NOMO-1 treated with DMSO at 0.1 percent for 48 hours (cell line): ENCODE results near the gene FUS.
A peak's percentile ranks its signal among the peaks of the same experiment; 100 is the strongest.
"Not testable (repeated sequence)": the region's sequence is repeated elsewhere in the genome, so short reads cannot be mapped to it uniquely, and the experiment has no call there.

ENCODE experiments used
- DNase-seq: peaks from one replicate; lab custom pipeline; 2025; ENCODE audit not compliant: unreplicated experiment; lab: John Stamatoyannopoulos, UW

Gene FUS

GRCh38 chr16:31184888-31185287 is 4.9 kb downstream of the FUS start:
- no peak for DNase-seq

DNA sequence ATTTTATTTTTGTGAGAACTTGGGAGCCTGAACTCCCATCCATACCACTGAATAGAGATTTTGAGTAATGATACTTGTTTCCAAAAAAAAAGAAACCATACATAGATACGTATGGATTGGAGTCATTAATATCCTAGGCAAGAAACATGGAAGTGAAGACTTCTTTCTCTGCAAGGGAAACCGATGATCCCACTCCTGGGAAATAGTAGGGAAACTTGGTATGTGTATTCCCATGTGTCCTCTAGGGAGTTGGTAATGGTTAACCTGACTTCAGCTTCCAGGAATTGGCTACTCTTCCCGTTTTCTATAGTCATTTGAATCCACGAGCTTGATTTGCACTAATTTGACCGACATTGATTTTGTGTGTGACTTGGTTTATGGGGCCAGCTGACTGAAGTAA is 5.4 kb downstream of the FUS start:
- no peak for DNase-seq

- peak; percentile 52 for DNase-seq
These were observed 6.2 kb downstream of the FUS start for GRCh38 chr16:31186176-31186575.

DNA sequence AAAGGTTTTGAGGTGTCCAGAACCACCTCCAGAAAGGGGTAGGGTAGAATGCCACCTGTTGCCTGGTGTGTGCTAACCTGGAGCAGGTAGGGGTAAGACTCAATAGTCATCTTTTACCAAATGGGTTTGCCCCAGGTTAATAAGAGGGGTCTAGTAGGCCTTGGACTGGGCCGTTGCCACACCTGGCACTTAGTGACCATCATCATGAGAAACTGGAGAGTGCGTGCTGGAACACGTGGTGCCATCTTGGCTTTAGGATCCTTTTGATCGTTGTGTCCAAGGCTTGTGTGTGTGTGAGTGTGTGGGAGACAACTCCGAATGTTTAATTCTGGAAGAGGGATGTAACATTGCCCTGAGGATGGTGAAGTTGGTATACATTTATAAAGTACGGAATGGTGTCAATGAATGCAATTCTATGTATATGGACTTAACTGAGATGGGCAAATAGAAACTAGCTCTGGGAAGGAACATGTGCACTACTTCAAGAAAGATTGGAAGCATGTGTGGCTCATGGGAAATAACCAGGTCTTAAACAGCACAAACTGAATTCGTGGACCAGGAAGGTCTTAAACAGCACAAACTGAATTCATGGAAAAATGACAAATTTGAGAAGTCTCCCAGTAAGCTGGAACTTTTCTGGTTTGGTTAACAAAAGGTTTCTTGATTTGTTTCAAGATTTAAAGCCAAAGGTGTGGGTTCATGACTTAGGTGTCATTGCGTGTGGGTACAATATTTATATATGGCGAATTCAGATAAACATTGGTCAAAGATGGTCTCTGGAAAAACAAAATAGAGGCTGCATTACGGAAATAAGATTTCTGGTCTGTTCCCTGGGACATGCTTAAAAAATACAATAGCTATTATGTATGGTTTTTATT is 7.2 kb downstream of the FUS start:
- DNase-seq = no peak

DNA sequence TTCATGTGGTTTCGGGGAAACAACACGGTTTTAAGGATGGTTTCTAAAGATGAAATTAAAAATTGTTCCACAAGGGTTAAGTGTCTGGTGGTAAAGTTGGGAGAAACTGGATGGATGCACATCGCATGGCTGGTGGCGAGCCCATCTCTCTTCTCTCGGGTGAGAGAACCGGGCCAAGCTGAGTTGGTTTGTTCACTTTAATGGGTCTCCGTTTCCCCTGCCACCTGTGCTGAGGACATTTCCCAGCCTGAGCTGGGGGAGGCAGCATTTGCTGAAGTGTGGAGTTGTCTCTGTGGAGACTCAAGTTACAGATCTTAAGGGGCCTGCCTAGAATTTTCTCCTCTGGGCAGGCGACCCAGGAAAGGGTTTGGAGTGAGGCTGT is 7.9 kb downstream of the FUS start:
- no peak for DNase-seq

DNA sequence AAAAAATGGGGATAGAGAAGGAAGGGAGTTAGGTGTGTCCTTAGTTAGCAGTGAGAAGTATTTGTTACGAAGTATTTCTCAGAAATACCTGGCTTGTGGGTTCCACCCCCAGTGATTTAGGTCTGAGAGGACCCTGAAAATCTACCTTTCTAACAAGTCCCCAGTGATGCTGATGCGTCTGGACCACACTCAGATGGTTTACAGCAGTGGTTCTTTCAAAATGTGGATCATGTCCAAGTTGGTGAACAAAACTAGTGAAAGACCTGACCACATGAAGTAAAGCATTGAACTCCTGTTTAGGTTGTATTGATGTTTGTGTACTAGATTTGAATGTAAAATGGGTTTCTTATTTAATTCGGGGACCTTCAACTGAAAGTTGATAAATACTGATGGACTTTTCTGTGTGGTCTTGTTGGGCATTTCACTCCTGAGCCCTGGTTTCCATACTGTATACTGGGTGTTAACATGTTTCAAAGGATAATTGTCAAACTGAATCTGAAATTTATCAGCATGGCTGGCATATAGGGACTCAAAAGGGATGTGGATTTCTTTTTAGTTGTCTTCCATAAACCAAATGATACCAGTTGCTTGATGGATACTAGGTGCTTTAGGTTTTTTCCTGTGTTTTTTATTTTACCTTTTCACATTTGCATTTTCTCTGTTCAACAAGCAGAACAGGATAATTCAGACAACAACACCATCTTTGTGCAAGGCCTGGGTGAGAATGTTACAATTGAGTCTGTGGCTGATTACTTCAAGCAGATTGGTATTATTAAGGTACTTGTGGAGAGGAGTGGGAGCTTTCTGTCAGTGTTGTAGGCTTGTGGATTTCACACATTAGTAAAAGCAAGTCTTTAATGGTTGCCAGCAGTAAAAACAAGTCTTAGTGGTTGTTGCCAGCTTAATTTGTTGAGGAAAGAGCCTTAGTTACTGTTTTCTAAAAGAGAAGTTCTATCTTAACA is 8.8 kb downstream of the FUS start:
- DNase-seq = no peak

- DNase-seq = no peak
These were observed 9.5 kb downstream of the FUS start for GRCh38 chr16:31189412-31189778.

GRCh38 chr16:31190061-31190460 is 10.1 kb downstream of the FUS start:
- DNase-seq = no peak

GRCh38 chr16:31190818-31191444 is 11.0 kb downstream of the FUS start:
- no peak for DNase-seq

- DNase-seq = no peak
These were observed 11.9 kb downstream of the FUS start for GRCh38 chr16:31191697-31192428.

GRCh38 chr16:31192856-31193642 is 13.1 kb downstream of the FUS start:
- no peak for DNase-seq

GRCh38 chr16:31193874-31194273 is 13.9 kb downstream of the FUS start:
- no peak for DNase-seq

DNA sequence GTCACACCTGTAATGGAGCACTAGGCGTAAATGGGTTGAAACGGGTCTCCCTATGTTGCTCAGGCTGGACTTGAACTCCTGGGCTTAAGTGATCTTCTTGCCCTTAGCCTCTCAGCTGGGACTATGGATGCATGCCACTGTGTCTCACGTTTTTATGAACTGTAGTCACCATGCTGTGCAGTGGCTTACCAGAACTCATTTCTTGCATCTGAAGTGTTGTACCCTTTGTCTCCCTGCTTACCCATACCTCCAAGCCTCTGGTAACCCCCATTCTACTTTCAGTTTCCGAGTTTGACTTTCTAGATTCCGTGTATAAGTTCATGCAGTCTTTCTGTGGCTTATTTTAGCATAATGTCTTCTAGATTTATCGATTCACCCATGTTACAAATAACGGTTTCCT is 15.0 kb downstream of the FUS start:
- no peak for DNase-seq

DNA sequence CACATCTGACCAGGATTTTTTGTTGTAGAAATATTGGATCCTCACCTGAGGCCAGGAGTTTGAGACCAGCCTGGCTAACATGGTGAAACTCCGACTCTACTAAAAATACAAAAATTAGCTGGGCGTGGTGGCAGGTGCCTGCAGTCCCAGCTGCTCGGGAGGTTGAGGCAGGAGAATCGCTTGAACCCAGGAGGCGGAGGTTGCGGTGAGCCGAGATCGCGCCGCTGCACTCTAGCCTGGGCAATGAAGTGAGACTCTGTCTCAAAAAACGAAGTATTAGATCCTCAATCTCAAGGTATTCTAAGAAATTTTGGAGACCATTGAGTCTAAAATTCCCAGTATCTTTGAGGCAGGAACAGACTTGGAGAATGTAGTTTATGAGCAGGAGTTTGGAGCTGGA is 15.9 kb downstream of the FUS start:
- DNase-seq = not testable (repeated sequence)

GRCh38 chr16:31196324-31197088 is 16.6 kb downstream of the FUS start:
- DNase-seq = no peak

GRCh38 chr16:31198207-31198882 is 18.4 kb downstream of the FUS start:
- DNase-seq = no peak

GRCh38 chr16:31199430-31200041 is 19.6 kb downstream of the FUS start:
- DNase-seq = no peak

DNA sequence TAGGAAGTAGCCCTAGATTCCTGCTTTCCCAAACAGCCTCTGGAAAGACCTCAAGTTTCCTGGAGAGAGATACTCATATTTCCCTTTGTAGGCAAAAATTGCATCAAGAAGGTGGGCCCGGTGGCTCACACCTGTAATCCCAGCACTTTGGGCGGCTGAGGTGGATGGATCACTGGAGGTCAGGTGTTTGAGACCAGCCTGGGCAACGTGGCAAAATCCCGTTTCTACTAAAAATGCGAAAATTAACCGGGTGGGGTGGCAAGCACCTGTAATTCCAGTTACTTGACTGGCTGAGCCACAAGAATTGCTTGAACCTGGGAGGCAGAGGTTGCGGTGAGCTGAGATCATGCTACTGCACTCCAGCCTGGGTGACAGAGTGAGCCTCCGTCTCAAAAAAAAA is 20.2 kb downstream of the FUS start:
- not testable (repeated sequence) for DNase-seq
